Psoas muscle (tissue), 8 donors: Measurements from ENCODE around the gene LAMC1. TPM values are rescaled to one million over a fixed set of nuclear protein-coding genes. Genes with fewer than 3 reads are reported as not detected.

ENCODE experiments used
- ATAC-seq, 4 donors: fragments of 200-7000 bp; cut with Tn5 transposase; one replicate each; pipeline ENCODE4 v1.9.1; 2020; ENCODE audit warnings: moderate library complexity in 3 of 4, mild to moderate bottlenecking in 2 of 4
- DNase-seq, 2 donors: peaks; one replicate each; pipeline ENCODE4 v3.0.0-alpha.2; 2020
- H3K27ac ChIP-seq: fragments of 200-600 bp; one replicate; pipeline ENCODE4 v1.8.0; 2022
- H3K27me3 ChIP-seq, 3 donors: fragments of 200-600 bp in 1 of 3; one replicate each; pipeline versions ENCODE4 v1.6.1 to v1.8.0; 2013 to 2022; ENCODE audit warnings: low read length in 2 of 3, mild to moderate bottlenecking in 2 of 3, moderate library complexity in 1 of 3; ENCODE audit not compliant: insufficient read depth in 3 of 3
- H3K36me3 ChIP-seq, 2 donors: fragments of 200-600 bp in 1 of 2; one replicate each; pipeline versions ENCODE4 v1.6.1 to v1.8.0; 2013 to 2022; ENCODE audit warnings: low read depth in 1 of 2, mild to moderate bottlenecking in 1 of 2, moderate library complexity in 1 of 2; ENCODE audit not compliant: insufficient read depth in 1 of 2
- H3K4me1 ChIP-seq: fragments of 200-600 bp; one replicate; pipeline ENCODE4 v1.8.0; 2022
- H3K4me3 ChIP-seq: fragments of 200-600 bp; one replicate; pipeline ENCODE4 v1.8.0; 2022; ENCODE audit warnings: mild to moderate bottlenecking
- H3K9me3 ChIP-seq: fragments of 200-600 bp; one replicate; pipeline ENCODE4 v1.8.0; 2022
- WGBS, 3 donors: extraction: QIAGEN DNeasy Blood & Tissue Kit; methylation state at CpG; one replicate each; pipeline versions ENCODE4 v1.1.6 to v1.1.7; 2013; 5-methylcytosine and 5-hydroxymethylcytosine counted together
- intact Hi-C, 2 donors: fragments of 100-400 bp; cut with DNase I; formaldehyde crosslinking; loops; one replicate each; pipeline versions ENCODE4 v1.11.0 to v1.14.2; 2022
- polyA plus RNA-seq, 3 donors: library from polyadenylated mRNA; stranded (reverse); fragments of 200-250 nt; gene quantifications; one replicate each; pipeline ENCODE4 v1.2.3, GENCODE V29; 2013
- total RNA-seq, 4 donors: library from RNA; stranded (reverse); fragmentation: NEBNext Ultra II Directional in 2 of 4; extraction: Animal tissue kit (Norgen Biotek cat#: 25700) in 2 of 4; gene quantifications; one replicate each; pipeline versions ENCODE4 v1.2.1 to v1.2.4, GENCODE V29; 2021 to 2023
- TF ChIP-seq, protein P1 (sequence below): fragments of 200-600 bp; IDR thresholded peaks from one replicate; pipeline ENCODE4 v1.8.0; 2022; ENCODE audit warnings: antibody characterized with exemption
- donor health status: healthy with polysubstance abuse.
- donor health status: DM: no; HTN: no; CAD: no; lungs with moderate emphysema.
- donor health status: Bipolar disorder and iron deficiency.
- donor health status: healthy.
- donor health status: DM: yes; HTN: yes; CAD: no.
- donor health status: DM: no; HTN: no; CAD: no.
- donor health status: DM: no; HTN: no; CAD: no.
- donor health status: DM: yes; HTN: yes; CAD: no.

LAMC1 gene
- total and polyA plus RNA-seq, 7 donors, result 28.0 to 94.4 (median 71.4) TPM

- 50 to 61% (median 52%) methylated on average over 7 of the region's 7 CpGs for WGBS, 3 donors
- ATAC-seq, result no peak
- no peaks in the 10 kb centered on the region for H3K9me3 ChIP-seq
- intact Hi-C loops, result no loop called here
- DNase-seq, result no peak
- H3K4me3 ChIP-seq, result no peak overlapping the region
- H3K27ac ChIP-seq, result peak overlapping the region; percentile 7
- H3K27me3 ChIP-seq, result no peaks in the 10 kb centered on the region
- peaks cover 6 to 58% of the 10 kb centered on the region in 2 donors for H3K36me3 ChIP-seq
- H3K4me1 ChIP-seq, result peaks cover 6% of the 10 kb centered on the region
- TF ChIP-seq, protein P1, sequence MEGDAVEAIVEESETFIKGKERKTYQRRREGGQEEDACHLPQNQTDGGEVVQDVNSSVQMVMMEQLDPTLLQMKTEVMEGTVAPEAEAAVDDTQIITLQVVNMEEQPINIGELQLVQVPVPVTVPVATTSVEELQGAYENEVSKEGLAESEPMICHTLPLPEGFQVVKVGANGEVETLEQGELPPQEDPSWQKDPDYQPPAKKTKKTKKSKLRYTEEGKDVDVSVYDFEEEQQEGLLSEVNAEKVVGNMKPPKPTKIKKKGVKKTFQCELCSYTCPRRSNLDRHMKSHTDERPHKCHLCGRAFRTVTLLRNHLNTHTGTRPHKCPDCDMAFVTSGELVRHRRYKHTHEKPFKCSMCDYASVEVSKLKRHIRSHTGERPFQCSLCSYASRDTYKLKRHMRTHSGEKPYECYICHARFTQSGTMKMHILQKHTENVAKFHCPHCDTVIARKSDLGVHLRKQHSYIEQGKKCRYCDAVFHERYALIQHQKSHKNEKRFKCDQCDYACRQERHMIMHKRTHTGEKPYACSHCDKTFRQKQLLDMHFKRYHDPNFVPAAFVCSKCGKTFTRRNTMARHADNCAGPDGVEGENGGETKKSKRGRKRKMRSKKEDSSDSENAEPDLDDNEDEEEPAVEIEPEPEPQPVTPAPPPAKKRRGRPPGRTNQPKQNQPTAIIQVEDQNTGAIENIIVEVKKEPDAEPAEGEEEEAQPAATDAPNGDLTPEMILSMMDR, result no peak
Measured at GRCh38 chr1:183143576-183144315, 120.5 kb downstream of the LAMC1 start.

- Histone ChIP-seq H3K9me3 (no peaks in the 10 kb centered on the region), H3K4me1 (peaks cover 9% of the 10 kb centered on the region), H3K27ac (no peak overlapping the region), H3K27me3 (no peaks in the 10 kb centered on the region), H3K4me3 (no peak overlapping the region), H3K36me3 (peaks cover 6 to 49% of the 10 kb centered on the region in 2 donors)
- ATAC-seq (no peak), DNase-seq (no peak)
- intact Hi-C loops, result no loop called here
- WGBS, 3 donors, result 63 to 75% (median 67%) methylated on average over 3 of the region's 3 CpGs
- TF ChIP-seq, protein P1, result no peak
Measured at GRCh38 chr1:183144752-183145151, 121.5 kb downstream of the LAMC1 start.

- TF ChIP-seq, protein P1, result no peak
- no peaks in the 10 kb centered on the region for H3K9me3 ChIP-seq
- no peak overlapping the region for H3K27ac ChIP-seq
- H3K36me3 ChIP-seq, result peaks cover 0 to 23% of the 10 kb centered on the region in 2 donors
- WGBS, 3 donors, result 87 to 96% (median 92%) methylated on average over 2 of the region's 2 CpGs
- peak in 3 of 4 donors; percentile 22 to 27 (median 25) for ATAC-seq
- intact Hi-C loops, result no loop called here
- H3K4me1 ChIP-seq, result peaks cover 9% of the 10 kb centered on the region
- H3K4me3 ChIP-seq, result no peak overlapping the region
- no peaks in the 10 kb centered on the region for H3K27me3 ChIP-seq
- DNase-seq, result no peak
Measured at GRCh38 chr1:183147735-183148134, 124.5 kb downstream of the LAMC1 start.

- 3 to 6% (median 4%) methylated on average over 5 of the region's 5 CpGs for WGBS, 3 donors
- intact Hi-C loops, result no loop called here
- H3K4me3 ChIP-seq, result no peak overlapping the region
- H3K4me1 ChIP-seq, result peaks cover 9% of the 10 kb centered on the region
- no peaks in the 10 kb centered on the region for H3K9me3 ChIP-seq
- H3K27me3 ChIP-seq, result no peaks in the 10 kb centered on the region
- peak; percentile 62 to 79 (median 70) for ATAC-seq
- peaks cover 0 to 15% of the 10 kb centered on the region in 2 donors for H3K36me3 ChIP-seq
- TF ChIP-seq, protein P1, result no peak
- H3K27ac ChIP-seq, result peak overlapping the region; percentile 36
- DNase-seq, result no peak
Measured at GRCh38 chr1:183148599-183148998, 125.4 kb downstream of the LAMC1 start.
